Measurements from ENCODE around the gene PARK7.

DNA sequence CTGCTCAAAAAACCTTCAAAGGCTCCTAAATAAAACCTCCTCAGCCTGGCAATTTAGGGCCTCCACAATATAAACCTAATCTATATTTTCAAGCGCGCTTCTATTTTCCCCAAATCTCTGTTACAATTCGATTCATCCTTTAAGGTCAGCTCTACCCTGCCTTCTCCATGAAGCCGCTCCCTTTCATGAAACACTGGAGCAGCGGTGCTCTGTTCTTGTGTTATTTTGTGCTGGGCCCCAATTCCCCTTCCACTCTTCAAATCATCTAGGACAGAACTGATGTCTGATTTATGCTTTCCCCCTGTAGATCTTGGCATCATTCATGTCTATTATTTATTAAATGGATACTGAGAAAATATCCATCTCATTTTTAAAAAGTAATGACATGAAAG lies 57.7 kb downstream of the PARK7 start:
- no peak for TF ChIP-seq CTCF (conservative IDR thresholded peaks at IDR 0.05; ENCODE audit: low read depth in 2 of 2)
- no peak for TF ChIP-seq REST (IDR thresholded peaks at IDR 0.05; ENCODE audit: unreplicated experiment)

Measured in GM23338 (cell line).